ENCODE data around the gene TPI1. TPM values are rescaled to one million over a fixed set of nuclear protein-coding genes. Genes with fewer than 3 reads are reported as not detected.
"Not testable (repeated sequence)": the region's sequence is repeated elsewhere in the genome, so short reads cannot be mapped to it uniquely, and the experiment has no call there.

Gene TPI1
- total RNA-seq, 1 experiment from 2014 or later: 1,177 TPM

GRCh38 chr12:6873094-6874014 lies 6.0 kb downstream of the TPI1 start, which contains the start of gene SPSB2:
Gene SPSB2 (minus strand): TSS chr12:6873303. CDS start chr12:6872901, 402 bp downstream.
- Mint-ChIP-seq H3K4me1 (peaks cover 38 to 48% of the 10 kb centered on the region in 2 experiments), H3K27ac (peak within 1 kb of the TSS; percentile 79 to 95 (median 89); a peak in 6 of 7 replicates), H3K36me3 (ENCODE audit: insufficient read depth in 1 of 3, low read depth in 3 of 3) (peaks cover 26 to 57% (median 41%) of the 10 kb centered on the region in 3 experiments), H3K4me3 (peak within 1 kb of the TSS; percentile 92 to 96), H3K27me3 (ENCODE audit: low read depth) (no peaks in the 10 kb centered on the region; the same call in 1 of the 2 replicates), H3K9me3 (no peaks in the 10 kb centered on the region; a peak in 1 of 5 replicates)
- no peak within 1 kb of the TSS for H3K4ac ChIP-seq (ENCODE audit: low read depth, low read length)
- no peak within 1 kb of the TSS for H2BK120ac ChIP-seq (ENCODE audit: low read depth, low read length, poor library complexity, severe bottlenecking)
- no peak within 1 kb of the TSS for H4K8ac ChIP-seq (replicated peaks; ENCODE audit: insufficient read length, low read depth, low read length)
- no peaks in the 10 kb centered on the region for H3K79me1 ChIP-seq (ENCODE audit: insufficient read depth, low read depth, low read length, poor library complexity, severe bottlenecking)
- H3K9ac ChIP-seq (ENCODE audit: extremely low read depth, insufficient read length, low read length): peak within 1 kb of the TSS; percentile 11
- H2BK12ac ChIP-seq (ENCODE audit: insufficient read length, low read depth, low read length): no peak within 1 kb of the TSS
- no peak within 1 kb of the TSS for H3T11ph ChIP-seq (ENCODE audit: low read length)
- no peak within 1 kb of the TSS for H2AK5ac ChIP-seq (ENCODE audit: insufficient read length, low read length)
- H3K4me1 ChIP-seq (ENCODE audit: insufficient read depth, low read length): no peaks in the 10 kb centered on the region; the same call in 1 of the 2 replicates
- H3K18ac ChIP-seq (ENCODE audit: insufficient read length, low read depth, low read length): no peak within 1 kb of the TSS
- peak; percentile 100 for DNase-seq
- H3K79me2 ChIP-seq (ENCODE audit: insufficient read depth, low read length): peaks cover under 1% of the 10 kb centered on the region; the same call in 1 of the 2 replicates
- H2AFZ ChIP-seq (ENCODE audit: low read length): no peak within 1 kb of the TSS
- peak within 1 kb of the TSS; percentile 69 for H3K4me2 ChIP-seq (ENCODE audit: insufficient read depth, insufficient read length, low read length)
- H3K23me2 ChIP-seq (ENCODE audit: insufficient read length, low read depth, low read length, poor library complexity, severe bottlenecking): peaks cover 8% of the 10 kb centered on the region
- H4K5ac ChIP-seq (ENCODE audit: insufficient read length, low read depth, low read length): no peak within 1 kb of the TSS
- no peak within 1 kb of the TSS for H2BK20ac ChIP-seq (ENCODE audit: low read depth, low read length, poor library complexity, severe bottlenecking)
- no peaks in the 10 kb centered on the region for H3K9me3 ChIP-seq (ENCODE audit: control insufficient read depth, low read depth, low read length)
- no peaks in the 10 kb centered on the region for H4K20me1 ChIP-seq (ENCODE audit: control insufficient read depth, insufficient read depth, insufficient read length)
- H3K14ac ChIP-seq (ENCODE audit: insufficient read depth, low read length): no peak within 1 kb of the TSS
- TF ChIP-seq CTCF (conservative IDR thresholded peaks at IDR 0.05): no peak
- no peak within 1 kb of the TSS for H4K91ac ChIP-seq (ENCODE audit: insufficient read length, low read depth, low read length)
- H3K27me3 ChIP-seq (ENCODE audit: insufficient read depth, low read length): no peaks in the 10 kb centered on the region
- H2BK5ac ChIP-seq (ENCODE audit: insufficient read length, low read length): no peak within 1 kb of the TSS
- WGBS (ENCODE audit: extremely low coverage, insufficient read length, low lambda C conversion rate): no CpG with 5 or more reads among the region's 66 CpGs
- H2BK15ac ChIP-seq (ENCODE audit: low read depth, low read length): no peak within 1 kb of the TSS
- H3K27ac ChIP-seq (ENCODE audit: insufficient read length, low read depth, low read length): no peak within 1 kb of the TSS
- H3K56ac ChIP-seq (ENCODE audit: insufficient read length, low read depth, low read length): no peak within 1 kb of the TSS
- no peak within 1 kb of the TSS for H3K23ac ChIP-seq (ENCODE audit: insufficient read length, low read depth, low read length)

- not testable (repeated sequence) for H2BK15ac ChIP-seq (ENCODE audit: low read depth, low read length); H3K4ac ChIP-seq (ENCODE audit: low read depth, low read length); H3K79me2 ChIP-seq (ENCODE audit: insufficient read depth, low read length); H4K91ac ChIP-seq (ENCODE audit: insufficient read length, low read depth, low read length); H2BK5ac ChIP-seq (ENCODE audit: insufficient read length, low read length); H2AFZ ChIP-seq (ENCODE audit: low read length); H3K9me3 Mint-ChIP-seq; H4K5ac ChIP-seq (ENCODE audit: insufficient read length, low read depth, low read length); DNase-seq; H3K27me3 Mint-ChIP-seq (ENCODE audit: low read depth); H3K23ac ChIP-seq (ENCODE audit: insufficient read length, low read depth, low read length); H4K20me1 ChIP-seq (ENCODE audit: control insufficient read depth, insufficient read depth, insufficient read length); H2BK120ac ChIP-seq (ENCODE audit: low read depth, low read length, poor library complexity, severe bottlenecking); H3K56ac ChIP-seq (ENCODE audit: insufficient read length, low read depth, low read length); H3K18ac ChIP-seq (ENCODE audit: insufficient read length, low read depth, low read length); H2BK12ac ChIP-seq (ENCODE audit: insufficient read length, low read depth, low read length); H3K79me1 ChIP-seq (ENCODE audit: insufficient read depth, low read depth, low read length, poor library complexity, severe bottlenecking); H2AK5ac ChIP-seq (ENCODE audit: insufficient read length, low read length); H4K8ac ChIP-seq (replicated peaks; ENCODE audit: insufficient read length, low read depth, low read length); H3K9me3 ChIP-seq (ENCODE audit: control insufficient read depth, low read depth, low read length); H2BK20ac ChIP-seq (ENCODE audit: low read depth, low read length, poor library complexity, severe bottlenecking); H3K27me3 ChIP-seq (ENCODE audit: insufficient read depth, low read length); H3T11ph ChIP-seq (ENCODE audit: low read length); H3K4me1 ChIP-seq (ENCODE audit: insufficient read depth, low read length); H3K27ac ChIP-seq (ENCODE audit: insufficient read length, low read depth, low read length); H3K23me2 ChIP-seq (ENCODE audit: insufficient read length, low read depth, low read length, poor library complexity, severe bottlenecking); H3K14ac ChIP-seq (ENCODE audit: insufficient read depth, low read length)
- H3K4me2 ChIP-seq (ENCODE audit: insufficient read depth, insufficient read length, low read length): peak overlapping the region; percentile 57
- H3K4me1 Mint-ChIP-seq: peaks cover 32 to 42% of the 10 kb centered on the region in 2 experiments
- peak overlapping the region; percentile 82 to 92 for H3K4me3 Mint-ChIP-seq
- H3K27ac Mint-ChIP-seq: peak overlapping the region; percentile 36 to 89 (median 84); a peak in 6 of 7 replicates
- peak overlapping the region; percentile 5 for H3K9ac ChIP-seq (ENCODE audit: extremely low read depth, insufficient read length, low read length)
- no CpG with 5 or more reads among the region's 9 CpGs for WGBS (ENCODE audit: extremely low coverage, insufficient read length, low lambda C conversion rate)
- peaks cover 19 to 53% (median 35%) of the 10 kb centered on the region in 3 experiments for H3K36me3 Mint-ChIP-seq (ENCODE audit: insufficient read depth in 1 of 3, low read depth in 3 of 3)
These were observed 6.7 kb downstream of the TPI1 start for GRCh38 chr12:6874015-6874368.
